Stimulated activated CD8-positive, alpha-beta memory T cell treated with anti-CD3 and anti-CD28 coated beads, Interleukin-12 subunit alpha, Interleukin-12 subunit beta, amount 100 ng/mL, for 4 hours (primary cell): ENCODE measurements around the gene SIRT3.

Experiments
- DNase-seq: peaks from one replicate; pipeline ENCODE4 v3.0.0-alpha.2; 2020; ENCODE audit warnings: low read depth

The SIRT3 gene

DNA sequence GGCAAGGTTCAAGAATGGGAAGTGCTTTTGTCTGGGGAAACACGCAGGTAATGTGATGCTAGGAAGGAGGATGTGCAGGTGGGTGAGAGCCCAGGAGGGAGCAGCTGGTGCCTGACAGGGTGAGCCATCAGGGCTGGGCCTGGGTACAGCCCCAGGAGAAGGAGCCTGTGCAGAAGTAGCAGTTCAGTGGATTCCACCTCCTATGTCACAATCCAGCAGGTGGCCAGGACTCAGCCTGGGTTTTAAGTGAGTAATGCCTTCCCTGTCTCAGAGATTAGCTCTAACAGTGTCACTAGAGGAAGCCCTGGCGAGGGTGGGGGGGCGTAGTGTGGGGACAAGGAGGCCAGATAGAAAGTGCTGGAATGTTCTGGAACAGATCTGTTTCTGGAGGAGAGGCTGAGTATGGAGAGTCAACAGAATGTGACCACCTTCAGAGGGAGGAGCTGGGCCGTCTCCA lies 20.5 kb downstream of the SIRT3 start:
- DNase-seq, result no peak

DNA sequence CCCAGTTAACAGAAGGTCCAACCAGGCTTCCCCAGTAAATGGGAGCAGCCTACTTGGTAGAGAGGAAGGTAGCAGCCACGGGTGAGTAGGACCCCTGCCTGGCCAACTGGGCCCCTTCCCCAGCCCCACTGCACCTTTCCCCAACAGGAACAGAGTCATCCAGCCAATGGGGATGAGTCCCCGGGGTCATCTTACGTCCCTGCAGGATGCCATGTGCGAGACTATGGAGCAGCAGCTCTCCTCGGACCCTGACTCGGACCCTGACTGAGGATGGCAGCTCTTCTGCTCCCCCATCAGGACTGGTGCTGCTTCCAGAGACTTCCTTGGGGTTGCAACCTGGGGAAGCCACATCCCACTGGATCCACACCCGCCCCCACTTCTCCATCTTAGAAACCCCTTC lies 22.1 kb downstream of the SIRT3 start:
- DNase-seq, result no peak

DNA sequence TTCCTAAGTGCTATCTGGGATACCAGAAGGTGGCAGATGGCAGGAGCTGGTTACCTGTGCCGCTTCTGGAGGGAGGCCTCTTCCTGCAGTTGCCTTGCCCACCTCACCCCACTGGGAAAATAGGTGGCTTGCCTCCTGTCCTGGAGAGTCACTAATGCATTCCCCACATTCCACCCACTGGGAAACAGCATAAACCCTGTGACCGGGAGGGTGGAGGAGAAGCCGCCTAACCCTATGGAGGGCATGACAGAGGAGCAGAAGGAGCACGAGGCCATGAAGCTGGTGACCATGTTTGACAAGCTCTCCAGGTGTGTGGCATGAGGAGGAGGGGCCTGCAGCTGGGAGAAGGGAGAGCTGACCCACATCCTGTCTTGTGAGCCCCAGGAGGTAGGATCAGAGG lies 23.0 kb downstream of the SIRT3 start:
- DNase-seq, result no peak

- no peak for DNase-seq
Measured at GRCh38 chr11:212150-213100, 23.7 kb downstream of the SIRT3 start.

GRCh38 chr11:211741-212140 lies 24.4 kb downstream of the SIRT3 start:
- no peak for DNase-seq

DNA sequence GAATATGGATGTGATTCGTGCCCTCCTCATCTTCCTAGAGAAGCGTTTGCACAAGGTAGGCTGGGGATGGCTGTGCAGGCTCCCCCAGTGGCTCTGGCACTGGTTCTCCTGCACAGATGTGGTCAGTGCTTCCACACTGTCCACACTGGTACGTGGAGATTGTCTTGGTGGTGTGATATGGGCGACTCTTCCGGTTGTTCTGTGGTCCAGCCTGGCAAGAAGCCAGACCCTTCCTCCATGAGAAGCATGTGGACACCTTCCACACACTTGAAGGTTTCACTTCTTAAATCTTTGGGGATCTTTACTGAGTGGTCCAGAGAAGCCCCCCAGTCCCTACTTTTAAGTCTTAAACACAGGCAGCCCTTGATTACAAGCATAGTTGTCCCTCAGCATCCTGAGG lies 24.8 kb downstream of the SIRT3 start:
- no peak for DNase-seq

- no peak for DNase-seq
Measured at GRCh38 chr11:210803-211180, 25.4 kb downstream of the SIRT3 start.

GRCh38 chr11:210122-210802 lies 25.9 kb downstream of the SIRT3 start:
- DNase-seq, result no peak

- DNase-seq, result no peak
Measured at GRCh38 chr11:209275-210121, 26.6 kb downstream of the SIRT3 start.

GRCh38 chr11:208917-209260 lies 27.3 kb downstream of the SIRT3 start:
- DNase-seq, result no peak

- peak; percentile 74 for DNase-seq
Measured at GRCh38 chr11:208181-208916, 27.8 kb downstream of the SIRT3 start.

DNA sequence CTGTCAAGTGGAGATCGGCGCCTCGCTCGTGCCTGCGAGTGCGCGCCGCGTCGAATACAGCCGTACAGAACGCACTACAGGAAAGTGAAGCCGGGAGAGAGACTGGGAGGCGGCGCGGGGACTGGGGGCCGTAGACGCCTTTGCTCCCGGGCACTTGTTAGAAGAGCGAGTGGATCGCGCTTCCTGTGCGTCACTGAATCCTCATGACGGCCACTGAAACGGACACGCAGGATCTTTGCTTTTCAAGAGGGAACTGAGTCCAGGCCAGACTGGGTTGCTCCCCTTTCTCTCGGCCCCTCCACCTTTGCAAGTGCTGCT lies 28.3 kb downstream of the SIRT3 start:
- DNase-seq, result no peak

GRCh38 chr11:207208-207862 lies 28.8 kb downstream of the SIRT3 start, which contains the start of the genes BET1L and RIC8A:
TSS of gene BET1L (minus strand) at chr11:207399. CDS start at chr11:207321, 78 bp downstream.
TSS of gene RIC8A (plus strand) at chr11:207708. CDS start at chr11:208855, 1,147 bp downstream.
- DNase-seq, result peak; percentile 94

DNA sequence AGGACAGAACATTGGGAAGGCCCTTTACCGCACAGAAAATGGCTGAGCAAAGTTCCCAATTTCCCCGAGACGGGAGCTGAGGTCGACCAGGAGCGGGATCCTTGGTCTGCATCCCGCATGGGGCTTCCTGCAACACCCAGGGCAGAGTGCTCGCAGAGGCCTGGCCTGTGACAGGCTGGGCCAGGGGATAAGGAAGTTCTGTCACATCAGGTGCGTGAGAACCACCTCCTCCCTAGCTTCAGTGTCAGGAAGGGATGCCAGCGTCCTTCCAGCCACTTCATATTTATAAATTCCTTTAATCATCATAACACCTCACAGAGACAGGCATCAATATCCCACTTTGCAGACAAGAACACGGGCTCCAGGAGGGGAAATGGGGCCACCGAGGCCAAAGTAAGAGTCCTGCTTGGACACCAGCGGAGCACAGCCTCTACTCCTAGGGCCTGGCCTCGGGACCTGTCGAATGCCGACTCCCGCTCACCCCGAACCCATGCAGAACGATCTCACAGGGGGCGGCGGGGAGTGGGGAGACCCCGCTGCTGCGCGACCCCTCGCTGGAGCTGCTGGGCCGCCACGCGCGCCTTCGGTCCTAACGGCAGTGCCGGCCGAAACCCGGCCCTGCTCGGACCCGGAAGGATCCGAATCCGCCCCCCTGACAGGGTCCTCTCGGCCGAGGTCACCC lies 29.5 kb downstream of the SIRT3 start:
- no peak for DNase-seq

- DNase-seq, result no peak
Measured at GRCh38 chr11:206002-206384, 30.1 kb downstream of the SIRT3 start.

DNA sequence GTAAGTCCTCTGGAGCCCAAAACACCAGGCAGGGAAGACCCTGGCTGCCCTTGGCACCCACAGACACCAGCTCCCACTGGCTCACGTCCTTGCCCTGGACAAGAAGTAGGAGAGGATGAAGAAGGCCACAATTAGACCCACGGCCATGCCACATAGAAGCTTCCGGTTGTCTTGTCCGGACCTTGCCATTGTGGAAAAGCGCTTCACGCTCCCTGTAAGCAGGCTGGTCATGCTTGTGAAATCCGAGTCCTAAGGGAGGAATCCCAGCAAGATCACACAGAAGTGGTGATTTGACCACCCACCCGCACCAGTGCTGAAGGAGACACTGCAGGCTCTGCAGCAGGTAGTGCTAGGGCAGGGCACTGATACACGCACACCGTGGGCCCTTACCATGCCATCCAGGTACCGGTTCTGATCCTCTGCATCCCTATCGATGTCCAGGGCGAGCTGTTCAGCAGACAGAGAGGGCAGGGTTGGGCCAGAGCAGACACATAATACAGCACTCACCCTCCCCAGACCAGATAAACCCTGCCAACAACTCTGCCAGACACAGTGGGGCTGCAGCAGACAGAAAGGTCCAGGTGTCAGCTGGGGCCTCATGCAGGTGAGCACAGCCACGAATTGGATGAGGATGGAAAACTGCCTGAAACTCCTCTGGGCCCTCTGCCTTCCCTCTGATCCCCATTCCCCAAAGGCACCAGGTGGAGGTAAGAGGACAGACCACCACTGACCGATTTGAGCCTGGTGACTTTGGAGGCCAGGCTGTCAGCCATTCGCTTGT lies 30.7 kb downstream of the SIRT3 start:
- DNase-seq, result no peak

GRCh38 chr11:204587-205109 lies 31.5 kb downstream of the SIRT3 start:
- DNase-seq, result no peak

- no peak for DNase-seq
Measured at GRCh38 chr11:203945-204586, 32.1 kb downstream of the SIRT3 start.
